Measurements from ENCODE around the gene NIPAL3.

- no peak for TF ChIP-seq CTCF (IDR thresholded peaks at IDR 0.05)
- no peak for TF ChIP-seq POLR2A (IDR thresholded peaks at IDR 0.05)
Observed at GRCh38 chr1:24437631-24438396, 22.2 kb downstream of the NIPAL3 start.
